GM12872 (cell line): ENCODE results near the gene TEPSIN.

Experiments
- TF ChIP-seq, protein P1 (sequence below): IDR thresholded peaks from 3 replicates; pipeline ENCODE4 v1.5.1; 2011; ENCODE audit warnings: low read depth, mild to moderate bottlenecking, low read length, moderate library complexity; ENCODE audit not compliant: insufficient read depth

The TEPSIN gene

DNA sequence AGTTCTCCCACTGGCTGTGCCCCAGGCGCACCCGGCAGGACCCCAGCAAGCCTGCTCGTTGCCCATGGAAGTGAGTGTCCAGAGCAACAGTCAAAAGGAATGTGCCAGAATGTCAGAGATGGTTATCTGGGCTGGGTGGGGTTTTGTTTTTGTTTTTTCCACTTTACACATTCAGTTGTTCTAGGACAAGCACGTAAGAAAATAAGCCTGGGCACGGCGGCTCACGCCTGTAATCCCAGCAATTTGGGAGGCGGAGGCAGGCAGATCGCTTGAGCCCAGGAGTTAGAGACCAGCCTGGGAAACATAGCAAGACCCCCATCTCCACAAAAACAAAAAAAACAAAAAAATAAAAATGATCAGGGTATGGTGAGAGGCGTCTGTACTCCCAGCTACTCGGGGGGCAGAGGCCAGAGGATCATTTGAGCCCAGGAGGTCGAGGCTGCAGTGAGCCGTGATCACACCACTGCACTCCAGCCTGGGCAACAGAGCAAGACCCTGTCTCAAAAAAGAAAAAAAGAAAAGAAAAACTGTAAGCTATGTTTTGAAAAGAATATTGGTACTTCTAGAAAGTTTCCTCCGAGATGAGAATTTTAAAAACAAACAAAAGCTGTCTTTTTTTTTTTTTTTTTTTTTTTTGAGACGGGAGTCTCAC lies 8.6 kb upstream of the TEPSIN start:
- TF ChIP-seq, protein P1, sequence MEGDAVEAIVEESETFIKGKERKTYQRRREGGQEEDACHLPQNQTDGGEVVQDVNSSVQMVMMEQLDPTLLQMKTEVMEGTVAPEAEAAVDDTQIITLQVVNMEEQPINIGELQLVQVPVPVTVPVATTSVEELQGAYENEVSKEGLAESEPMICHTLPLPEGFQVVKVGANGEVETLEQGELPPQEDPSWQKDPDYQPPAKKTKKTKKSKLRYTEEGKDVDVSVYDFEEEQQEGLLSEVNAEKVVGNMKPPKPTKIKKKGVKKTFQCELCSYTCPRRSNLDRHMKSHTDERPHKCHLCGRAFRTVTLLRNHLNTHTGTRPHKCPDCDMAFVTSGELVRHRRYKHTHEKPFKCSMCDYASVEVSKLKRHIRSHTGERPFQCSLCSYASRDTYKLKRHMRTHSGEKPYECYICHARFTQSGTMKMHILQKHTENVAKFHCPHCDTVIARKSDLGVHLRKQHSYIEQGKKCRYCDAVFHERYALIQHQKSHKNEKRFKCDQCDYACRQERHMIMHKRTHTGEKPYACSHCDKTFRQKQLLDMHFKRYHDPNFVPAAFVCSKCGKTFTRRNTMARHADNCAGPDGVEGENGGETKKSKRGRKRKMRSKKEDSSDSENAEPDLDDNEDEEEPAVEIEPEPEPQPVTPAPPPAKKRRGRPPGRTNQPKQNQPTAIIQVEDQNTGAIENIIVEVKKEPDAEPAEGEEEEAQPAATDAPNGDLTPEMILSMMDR, result no peak

DNA sequence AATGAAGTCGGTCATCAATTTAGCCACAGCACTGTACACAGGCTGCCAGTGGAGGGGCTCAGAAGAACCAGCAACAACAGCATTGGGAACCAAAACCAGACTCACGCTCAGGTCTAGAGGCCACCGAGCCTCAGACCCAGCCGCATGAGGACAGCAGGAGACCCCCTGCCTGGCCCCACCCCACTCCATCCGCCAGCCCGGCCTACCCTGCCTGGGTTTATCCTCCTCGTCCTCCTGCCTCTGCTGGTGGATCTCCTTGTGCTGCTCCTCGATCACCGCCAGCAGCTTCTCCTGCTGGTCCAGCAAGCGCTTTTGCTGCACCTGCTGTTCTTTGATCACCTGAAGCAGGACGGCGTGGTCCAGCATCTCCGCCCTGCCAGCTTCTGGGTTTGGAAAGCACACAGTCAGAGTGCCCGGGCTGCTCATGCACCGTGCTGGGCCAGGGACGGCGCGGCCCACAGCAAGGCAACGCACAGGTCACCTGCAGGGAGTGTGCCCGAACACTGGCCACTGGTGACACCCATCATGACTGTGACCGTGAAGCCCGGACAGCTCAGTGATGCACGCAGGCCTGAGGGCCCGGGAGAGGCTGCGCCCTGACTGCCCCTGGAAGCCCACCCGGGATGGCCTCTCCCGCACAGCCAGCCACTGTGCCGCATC lies 8.0 kb upstream of the TEPSIN start:
- TF ChIP-seq, protein P1, result no peak

DNA sequence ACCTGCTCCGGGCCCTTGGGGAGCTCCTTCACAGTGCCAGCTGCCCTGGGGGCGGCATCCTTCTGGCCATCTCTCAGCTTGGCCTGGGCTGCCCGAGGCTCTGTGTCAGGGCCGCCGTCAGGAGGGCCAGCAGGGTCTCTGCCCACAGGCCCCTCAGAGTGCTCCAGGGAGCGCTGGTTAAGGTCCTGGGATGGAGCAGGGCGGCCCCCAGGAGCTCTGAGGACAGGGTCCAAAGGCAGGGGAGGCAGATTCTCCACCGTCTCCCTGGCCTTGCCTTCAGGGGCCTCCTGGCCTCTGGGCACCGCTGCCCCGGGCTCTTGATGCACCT lies 7.5 kb upstream of the TEPSIN start:
- TF ChIP-seq, protein P1, result no peak

GRCh38 chr17:81245665-81246342 lies 6.9 kb upstream of the TEPSIN start:
- TF ChIP-seq, protein P1, result no peak

GRCh38 chr17:81245024-81245664 lies 6.3 kb upstream of the TEPSIN start:
- TF ChIP-seq, protein P1, result no peak

DNA sequence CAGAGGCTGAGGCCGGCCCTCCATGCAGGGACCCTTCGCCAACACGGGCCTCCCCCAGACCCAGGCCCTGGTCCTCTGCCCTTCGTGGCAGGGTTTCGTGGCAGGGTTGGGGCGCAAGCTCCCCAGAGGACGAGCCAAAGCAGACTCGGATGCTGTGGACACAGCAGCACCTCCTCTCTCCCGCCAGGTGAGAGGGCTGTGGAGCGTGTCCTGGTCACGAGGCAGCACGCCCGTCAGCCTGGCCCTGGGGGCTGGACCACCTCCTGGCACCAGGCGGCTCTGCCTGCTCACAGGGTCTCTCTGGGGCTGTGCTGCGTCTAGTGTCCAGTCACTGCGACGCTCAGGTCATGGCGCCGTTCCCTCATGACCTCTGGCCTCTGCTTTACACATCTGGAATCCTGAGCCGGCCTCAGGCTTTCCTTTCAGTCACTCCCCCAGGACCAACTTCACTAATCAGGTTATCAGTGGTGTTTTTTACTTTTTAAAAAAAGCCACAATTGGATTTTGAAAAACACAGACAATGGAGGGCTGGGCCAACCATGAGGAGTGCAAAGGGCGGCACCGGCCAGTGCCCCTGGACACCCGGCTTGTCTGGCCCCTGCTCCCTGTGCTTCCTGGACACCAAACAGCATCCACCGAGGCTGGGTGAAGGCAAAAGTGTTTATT lies 5.6 kb upstream of the TEPSIN start:
- TF ChIP-seq, protein P1, result no peak

GRCh38 chr17:81243333-81243664 lies 4.4 kb upstream of the TEPSIN start:
- TF ChIP-seq, protein P1, result no peak
